A549 (cell line): ENCODE results near the gene ZBTB11. TPM values are rescaled to one million over a fixed set of nuclear protein-coding genes. Genes with fewer than 3 reads are reported as not detected.
A peak's percentile ranks its signal among the peaks of the same experiment; 100 is the strongest.

Experiments used
- ATAC-seq, 2 experiments: fragments of 200-7000 bp in 1 of 2; fragments of >200 bp in 1 of 2; cut with Nextera tagmentation in 1 of 2; cut with Tn5 transposase in 1 of 2; 3 replicates each; pipeline versions ENCODE4 v1.8.0 to v1.9.1; 2018 to 2020; ENCODE audit warnings: mild to moderate bottlenecking in 1 of 2, moderate library complexity in 1 of 2
- CTCF ChIA-PET: fragments of 300-600 bp; sonication (Branson Sonifier 250); formaldehyde crosslinking; extraction: SDS; loops from one replicate; lab custom pipeline; 2021; ENCODE audit warnings: antibody characterized with exemption, inconsistent platforms; lab: Yijun Ruan, JAX
- POLR2A ChIA-PET: fragments of 350-600 bp; formaldehyde crosslinking; extraction: SDS; loops from one replicate; lab custom pipeline; 2021; ENCODE audit warnings: antibody characterized with exemption, inconsistent platforms; lab: Yijun Ruan, JAX
- DNase-seq, 2 experiments: peaks; one replicate each; pipeline versions ENCODE4 v3.0.0 to v3.0.0-alpha.2; 2011 to 2016; ENCODE audit warnings: low read depth in 1 of 2, low spot score in 1 of 2
- FAIRE-seq: peaks from 2 replicates; lab custom pipeline; 2011; peaks lifted over from hg19 to GRCh38; lab: Jason Lieb, UNC
- H3K27ac ChIP-seq, 2 experiments: fragments of >200 bp; sonication (Bioruptor Twin); formaldehyde crosslinking; 3 replicates each; pipeline ENCODE4 v1.5.1; 2016 to 2017
- H3K4me1 ChIP-seq: fragments of >200 bp; sonication (Bioruptor Twin); formaldehyde crosslinking; 3 replicates; pipeline ENCODE4 v1.6.1; 2016
- H3K4me2 ChIP-seq: fragments of >200 bp; sonication (Bioruptor Twin); formaldehyde crosslinking; 3 replicates; pipeline ENCODE4 v1.6.1; 2016
- H3K4me3 ChIP-seq: fragments of >200 bp; sonication (Bioruptor Twin); formaldehyde crosslinking; 3 replicates; pipeline ENCODE4 v1.5.1; 2016
- H3K9me3 ChIP-seq: fragments of >200 bp; sonication (Bioruptor Twin); formaldehyde crosslinking; 3 replicates; pipeline ENCODE4 v1.6.1; 2016
- BCL3 ChIP-seq: fragments of >200 bp; sonication (Bioruptor Twin); formaldehyde crosslinking; IDR thresholded peaks from 3 replicates; pipeline ENCODE4 v1.6.1; 2016
- BHLHE40 ChIP-seq: IDR thresholded peaks from 2 replicates; pipeline ENCODE4 v1.6.1; 2012; ENCODE audit warnings: low read depth, low read length, inconsistent platforms
- CEBPB ChIP-seq, 2 experiments: fragments of >200 bp in 1 of 2; sonication (Bioruptor Twin) in 1 of 2; formaldehyde crosslinking in 1 of 2; IDR thresholded peaks; 2 replicates each; pipeline ENCODE4 v1.6.1; 2012 to 2016
- CHD2 ChIP-seq: fragments of 150-350 bp; IDR thresholded peaks from 2 replicates; pipeline ENCODE4 v1.6.1; 2014; ENCODE audit warnings: low read length; ENCODE audit not compliant: partially characterized antibody
- CTCF ChIP-seq: fragments of >200 bp; sonication (Bioruptor Twin); formaldehyde crosslinking; IDR thresholded peaks from 3 replicates; pipeline ENCODE4 v1.5.1; 2016
- EHMT2 ChIP-seq: fragments of 200-600 bp; sonication (generic); IDR thresholded peaks from 2 replicates; pipeline ENCODE4 v1.6.1; 2016; ENCODE audit warnings: antibody characterized with exemption, low read depth, mild to moderate bottlenecking, moderate library complexity
- ESRRA ChIP-seq: fragments of 150-350 bp; IDR thresholded peaks from 2 replicates; pipeline ENCODE4 v1.6.1; 2014; ENCODE audit warnings: mild to moderate bottlenecking, low read length, borderline replicate concordance
- FOSB ChIP-seq: fragments of 250-450 bp; sonication (Bioruptor Pico); IDR thresholded peaks from 2 replicates; pipeline ENCODE4 v1.5.0; 2020; ENCODE audit warnings: mild to moderate bottlenecking, moderate library complexity
- HDAC2 ChIP-seq: fragments of 200-600 bp; sonication (generic); IDR thresholded peaks from 2 replicates; pipeline ENCODE4 v1.6.1; 2016
- HEYL ChIP-seq: fragments of 250-450 bp; sonication (Bioruptor Pico); IDR thresholded peaks from 2 replicates; pipeline ENCODE4 v1.8.0; 2021; ENCODE audit warnings: mild to moderate bottlenecking, moderate library complexity
- HMGXB4 ChIP-seq: fragments of 250-450 bp; sonication (Bioruptor Pico); IDR thresholded peaks from 2 replicates; pipeline ENCODE4 v1.5.0; 2021; ENCODE audit warnings: mild to moderate bottlenecking, moderate library complexity, borderline replicate concordance
- JUN ChIP-seq, 2 experiments: fragments of >200 bp; sonication (Bioruptor Twin); formaldehyde crosslinking; IDR thresholded peaks; 2 replicates in 1 of 2; 3 replicates in 1 of 2; pipeline ENCODE4 v1.6.1; 2016 to 2017
- MAZ ChIP-seq: fragments of 150-350 bp; IDR thresholded peaks from 2 replicates; pipeline ENCODE4 v1.6.1; 2014; ENCODE audit warnings: antibody characterized with exemption, low read depth, low read length, borderline replicate concordance
- NFE2L2 ChIP-seq: fragments of 150-350 bp; conservative IDR thresholded peaks from 2 replicates; pipeline ENCODE4 v1.6.1; 2014; ENCODE audit warnings: low read length
- PHF8 ChIP-seq: fragments of 200-600 bp; sonication (generic); IDR thresholded peaks from 2 replicates; pipeline ENCODE4 v1.6.1; 2016; ENCODE audit warnings: low read depth, mild to moderate bottlenecking, antibody characterized with exemption, moderate library complexity, borderline replicate concordance
- POLR2A ChIP-seq: IDR thresholded peaks from 2 replicates; pipeline ENCODE4 v1.6.1; 2012; ENCODE audit warnings: mild to moderate bottlenecking, low read length
- RARB ChIP-seq: fragments of 250-450 bp; sonication (Bioruptor Pico); IDR thresholded peaks from 2 replicates; pipeline ENCODE4 v1.8.0; 2021; ENCODE audit warnings: mild to moderate bottlenecking, moderate library complexity
- RFX5 ChIP-seq: fragments of 450-650 bp; IDR thresholded peaks from 2 replicates; pipeline ENCODE4 v1.7.1; 2014; ENCODE audit warnings: antibody characterized with exemption, mild to moderate bottlenecking, moderate library complexity
- USF2 ChIP-seq: fragments of 450-650 bp; IDR thresholded peaks from 2 replicates; pipeline ENCODE4 v1.6.1; 2014; ENCODE audit warnings: antibody characterized with exemption
- ZFP36 ChIP-seq: fragments of 450-650 bp; IDR thresholded peaks from 2 replicates; pipeline ENCODE4 v1.6.1; 2014; ENCODE audit warnings: borderline replicate concordance; ENCODE audit not compliant: partially characterized antibody
- ZNF302 ChIP-seq: fragments of 250-450 bp; sonication (Bioruptor Pico); IDR thresholded peaks from 2 replicates; pipeline ENCODE4 v1.9.0; 2021; ENCODE audit warnings: inconsistent platforms, mild to moderate bottlenecking, moderate library complexity
- WGBS: methylation state at CpG from one replicate; pipeline ENCODE4 v1.1.6; 2017; ENCODE audit errors: missing lambda C conversion rate; 5-methylcytosine and 5-hydroxymethylcytosine counted together
- polyA plus RNA-seq, 4 experiments: library from polyadenylated mRNA; depleted of rRNA in 3 of 4; stranded (reverse); fragments of >200 nt; fragmentation: RNase III in 1 of 4; extraction: RNeasy Plus Mini Kit Qiagen cat#74134 plus additional on column Dnase treatment in 1 of 4; gene quantifications; 2 replicates in 3 of 4; 3 replicates in 1 of 4; pipeline ENCODE4 v1.2.3, GENCODE V29; 2011 to 2017

The ZBTB11 gene
- polyA plus RNA-seq, 2 of the 4 experiments (the other 2 are of a cell fraction): 11.3 to 24.3 TPM

GRCh38 chr3:101676216-101676764 lies 642 bp downstream of the ZBTB11 start (continued):
- TF ChIP-seq BCL3: peak; percentile 29; the same call in 1 of the 3 replicates
- TF ChIP-seq POLR2A: peak; percentile 75
- TF ChIP-seq PHF8: 0 out of 2 replicates have a peak, but pooled peaks have one; percentile 11

- Histone ChIP-seq H3K9me3 (no peaks in the 10 kb centered on the region), H3K4me3 (peak overlapping the region; percentile 95), H3K27ac (peak overlapping the region; percentile 90 to 92), H3K4me1 (peaks cover 22% of the 10 kb centered on the region)
- 7% methylated on average over 23 of the region's 27 CpGs for WGBS
- CTCF ChIA-PET: interaction anchor here (1.1 to 4.3 kb wide), 8 partner anchors 11 to 102 kb away, joined by 4 to 30 read pairs (median 6); partner anchors contain the start of genes PCNP and RPL24
- POLR2A ChIA-PET: interaction anchor here (0.5 to 3.6 kb wide), 9 partner anchors 10 to 1274 kb away, joined by 3 to 62 read pairs (median 5); partner anchors contain the start of genes CEP97, LNP1, NXPE3 and PCNP
- no peak for DNase-seq
- TF ChIP-seq BCL3 (no peak), NFE2L2 (no peak), USF2 (no peak), RFX5 (no peak), PHF8 (peak; percentile 69; the same call in 1 of the 2 replicates), JUN (IDR thresholded peaks at IDR 0.05) (0 out of 5 replicates have a peak, but pooled peaks of 1 of the 2 experiments have one; percentile 8), HDAC2 (no peak), POLR2A (no peak), BHLHE40 (0 out of 2 replicates have a peak, but pooled peaks have one; percentile 50)
- TF ChIP-seq, all 56 proteins: peak for 3
- peak overlapping the region; percentile 74 for H3K4me2 ChIP-seq
- ATAC-seq (no peak), FAIRE-seq (no peak)
These were observed 1.2 kb downstream of the ZBTB11 start for GRCh38 chr3:101675709-101676215.

- Histone ChIP-seq H3K27ac (no peak overlapping the region), H3K9me3 (no peaks in the 10 kb centered on the region), H3K4me1 (peaks cover 22% of the 10 kb centered on the region), H3K4me2 (peak overlapping the region; percentile 74), H3K4me3 (no peak overlapping the region)
- CTCF ChIA-PET: interaction anchor here (1.4 to 4.3 kb wide), 2 partner anchors 10 to 33 kb away, joined by 3 to 24 read pairs; no protein-coding TSS in a partner anchor
- TF ChIP-seq EHMT2 (no peak), ZFP36 (no peak), JUN (IDR thresholded peaks at IDR 0.05) (no peak), MAZ (no peak), HEYL (CRISPR knock-in tag) (no peak), CEBPB (IDR thresholded peaks at IDR 0.05) (no peak), FOSB (CRISPR knock-in tag) (no peak), RFX5 (no peak), CTCF (no peak), RARB (no peak), BHLHE40 (no peak), ESRRA (no peak), POLR2A (no peak), CHD2 (no peak), HMGXB4 (CRISPR knock-in tag) (no peak), ZNF302 (CRISPR knock-in tag) (no peak), USF2 (no peak)
- ATAC-seq (no peak), FAIRE-seq (no peak), DNase-seq (no peak)
- 84% methylated on average over 9 of the region's 9 CpGs for WGBS
- POLR2A ChIA-PET: no interaction called here
These were observed 2.4 kb downstream of the ZBTB11 start for GRCh38 chr3:101674518-101674917.
